GM18517 (cell line): ENCODE data around the gene PAK1.
"Not testable (repeated sequence)": the region's sequence is repeated elsewhere in the genome, so short reads cannot be mapped to it uniquely, and the experiment has no call there.

Experiments
- ATAC-seq: cut with Tn5 transposase; IDR thresholded peaks from one replicate; pipeline ENCODE4 v1.9.1; 2021; ENCODE audit warnings: mild to moderate bottlenecking, moderate library complexity; ENCODE audit not compliant: unreplicated experiment

Gene PAK1

GRCh38 chr11:77473801-77474683, at the start of gene PAK1:
Gene PAK1 (minus strand): TSS chr11:77474094. CDS start chr11:77392520, 81,574 bp downstream.
- peak; percentile 47 for ATAC-seq

- no peak for ATAC-seq
Measured at GRCh38 chr11:77522215-77522614, 48.3 kb upstream of the PAK1 start.

- ATAC-seq, result no peak
Measured at GRCh38 chr11:77519847-77520246, 46.0 kb upstream of the PAK1 start.

GRCh38 chr11:77518471-77518870, 44.6 kb upstream of the PAK1 start:
- ATAC-seq, result no peak

- ATAC-seq, result no peak
Measured at GRCh38 chr11:77517753-77518152, 43.9 kb upstream of the PAK1 start.

GRCh38 chr11:77517226-77517625, 43.3 kb upstream of the PAK1 start:
- no peak for ATAC-seq

- no peak for ATAC-seq
Measured at GRCh38 chr11:77515483-77515882, 41.6 kb upstream of the PAK1 start.

- no peak for ATAC-seq
Measured at GRCh38 chr11:77515063-77515462, 41.2 kb upstream of the PAK1 start.

GRCh38 chr11:77512092-77512491, 38.2 kb upstream of the PAK1 start:
- ATAC-seq, result no peak

GRCh38 chr11:77510851-77511250, 37.0 kb upstream of the PAK1 start:
- no peak for ATAC-seq

GRCh38 chr11:77510095-77510494, 36.2 kb upstream of the PAK1 start:
- no peak for ATAC-seq

GRCh38 chr11:77508019-77508418, 34.1 kb upstream of the PAK1 start:
- no peak for ATAC-seq

GRCh38 chr11:77506857-77507256, 33.0 kb upstream of the PAK1 start:
- ATAC-seq, result no peak

- no peak for ATAC-seq
Measured at GRCh38 chr11:77505956-77506355, 32.1 kb upstream of the PAK1 start.

GRCh38 chr11:77503006-77503405, 29.1 kb upstream of the PAK1 start:
- ATAC-seq, result no peak

- ATAC-seq, result no peak
Measured at GRCh38 chr11:77502346-77502905, 28.5 kb upstream of the PAK1 start.

- no peak for ATAC-seq
Measured at GRCh38 chr11:77501758-77502157, 27.9 kb upstream of the PAK1 start.

- no peak for ATAC-seq
Measured at GRCh38 chr11:77497368-77497767, 23.5 kb upstream of the PAK1 start.

GRCh38 chr11:77495526-77495925, 21.6 kb upstream of the PAK1 start:
- ATAC-seq, result no peak

GRCh38 chr11:77490035-77490434, 16.1 kb upstream of the PAK1 start:
- not testable (repeated sequence) for ATAC-seq

- no peak for ATAC-seq
Measured at GRCh38 chr11:77487790-77488189, 13.9 kb upstream of the PAK1 start.

GRCh38 chr11:77479746-77480352, 6.0 kb upstream of the PAK1 start:
- ATAC-seq, result no peak
